GM10248 (cell line): ENCODE measurements around the gene MVP.

Experiments
- CTCF ChIA-PET: fragments of 300-600 bp; sonication (Branson Sonifier 250); formaldehyde crosslinking; extraction: SDS; loops from one replicate; lab custom pipeline; 2021; ENCODE audit warnings: antibody characterized with exemption; lab: Yijun Ruan, JAX
- POLR2A ChIA-PET: fragments of 350-650 bp; sonication (Branson Sonifier 250); formaldehyde crosslinking; extraction: SDS; loops from one replicate; lab custom pipeline; 2020; ENCODE audit warnings: antibody characterized with exemption; lab: Yijun Ruan, JAX
- DNase-seq: peaks from one replicate; pipeline ENCODE4 v3.0.0; 2012; ENCODE audit errors: extremely low spot score
- TF ChIP-seq, protein P1 (sequence below): IDR thresholded peaks from 2 replicates; pipeline ENCODE4 v1.5.1; 2012; ENCODE audit warnings: mild to moderate bottlenecking, low read depth; ENCODE audit errors: extremely low read depth, missing control alignments, control extremely low read depth

The MVP gene

DNA sequence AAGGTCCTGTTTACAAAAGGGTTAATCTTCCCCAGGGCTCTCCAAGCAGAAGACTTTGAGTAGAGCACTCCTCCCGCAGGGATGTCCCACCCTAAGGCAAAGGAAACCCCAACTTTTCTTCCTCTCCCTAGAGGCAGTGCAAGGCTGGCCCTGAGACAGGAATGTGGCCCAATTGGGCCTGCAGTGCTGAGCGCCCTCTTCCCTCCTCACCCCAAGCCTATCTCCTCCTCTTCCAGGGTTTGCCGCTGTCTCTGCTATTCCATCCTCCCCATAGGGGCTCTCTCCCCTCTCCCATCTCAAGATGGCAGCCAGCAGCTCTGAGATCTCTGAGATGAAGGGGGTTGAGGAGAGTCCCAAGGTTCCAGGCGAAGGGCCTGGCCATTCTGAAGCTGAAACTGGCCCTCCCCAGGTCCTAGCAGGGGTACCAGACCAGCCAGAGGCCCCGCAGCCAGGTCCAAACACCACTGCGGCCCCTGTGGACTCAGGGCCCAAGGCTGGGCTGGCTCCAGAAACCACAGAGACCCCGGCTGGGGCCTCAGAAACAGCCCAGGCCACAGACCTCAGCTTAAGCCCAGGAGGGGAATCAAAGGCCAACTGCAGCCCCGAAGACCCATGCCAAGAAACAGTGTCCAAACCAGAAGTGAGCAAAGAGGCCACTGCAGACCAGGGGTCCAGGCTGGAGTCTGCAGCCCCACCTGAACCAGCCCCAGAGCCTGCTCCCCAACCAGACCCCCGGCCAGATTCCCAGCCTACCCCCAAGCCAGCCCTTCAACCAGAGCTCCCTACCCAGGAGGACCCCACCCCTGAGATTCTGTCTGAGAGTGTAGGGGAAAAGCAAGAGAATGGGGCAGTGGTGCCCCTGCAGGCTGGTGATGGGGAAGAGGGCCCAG is 7.3 kb upstream of the MVP start:
- TF ChIP-seq, protein P1, sequence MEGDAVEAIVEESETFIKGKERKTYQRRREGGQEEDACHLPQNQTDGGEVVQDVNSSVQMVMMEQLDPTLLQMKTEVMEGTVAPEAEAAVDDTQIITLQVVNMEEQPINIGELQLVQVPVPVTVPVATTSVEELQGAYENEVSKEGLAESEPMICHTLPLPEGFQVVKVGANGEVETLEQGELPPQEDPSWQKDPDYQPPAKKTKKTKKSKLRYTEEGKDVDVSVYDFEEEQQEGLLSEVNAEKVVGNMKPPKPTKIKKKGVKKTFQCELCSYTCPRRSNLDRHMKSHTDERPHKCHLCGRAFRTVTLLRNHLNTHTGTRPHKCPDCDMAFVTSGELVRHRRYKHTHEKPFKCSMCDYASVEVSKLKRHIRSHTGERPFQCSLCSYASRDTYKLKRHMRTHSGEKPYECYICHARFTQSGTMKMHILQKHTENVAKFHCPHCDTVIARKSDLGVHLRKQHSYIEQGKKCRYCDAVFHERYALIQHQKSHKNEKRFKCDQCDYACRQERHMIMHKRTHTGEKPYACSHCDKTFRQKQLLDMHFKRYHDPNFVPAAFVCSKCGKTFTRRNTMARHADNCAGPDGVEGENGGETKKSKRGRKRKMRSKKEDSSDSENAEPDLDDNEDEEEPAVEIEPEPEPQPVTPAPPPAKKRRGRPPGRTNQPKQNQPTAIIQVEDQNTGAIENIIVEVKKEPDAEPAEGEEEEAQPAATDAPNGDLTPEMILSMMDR: no peak
- DNase-seq: no peak
- ChIA-PET POLR2A (interaction anchor here (0.6 kb wide), 2 partner anchors 12 to 34 kb away, joined by 3 to 6 read pairs; no protein-coding TSS in a partner anchor), CTCF (interaction anchor here (1.0 to 1.7 kb wide), 3 partner anchors 23 to 35 kb away, joined by 3 to 4 read pairs (median 4); partner anchors contain the start of gene KIF22)

DNA sequence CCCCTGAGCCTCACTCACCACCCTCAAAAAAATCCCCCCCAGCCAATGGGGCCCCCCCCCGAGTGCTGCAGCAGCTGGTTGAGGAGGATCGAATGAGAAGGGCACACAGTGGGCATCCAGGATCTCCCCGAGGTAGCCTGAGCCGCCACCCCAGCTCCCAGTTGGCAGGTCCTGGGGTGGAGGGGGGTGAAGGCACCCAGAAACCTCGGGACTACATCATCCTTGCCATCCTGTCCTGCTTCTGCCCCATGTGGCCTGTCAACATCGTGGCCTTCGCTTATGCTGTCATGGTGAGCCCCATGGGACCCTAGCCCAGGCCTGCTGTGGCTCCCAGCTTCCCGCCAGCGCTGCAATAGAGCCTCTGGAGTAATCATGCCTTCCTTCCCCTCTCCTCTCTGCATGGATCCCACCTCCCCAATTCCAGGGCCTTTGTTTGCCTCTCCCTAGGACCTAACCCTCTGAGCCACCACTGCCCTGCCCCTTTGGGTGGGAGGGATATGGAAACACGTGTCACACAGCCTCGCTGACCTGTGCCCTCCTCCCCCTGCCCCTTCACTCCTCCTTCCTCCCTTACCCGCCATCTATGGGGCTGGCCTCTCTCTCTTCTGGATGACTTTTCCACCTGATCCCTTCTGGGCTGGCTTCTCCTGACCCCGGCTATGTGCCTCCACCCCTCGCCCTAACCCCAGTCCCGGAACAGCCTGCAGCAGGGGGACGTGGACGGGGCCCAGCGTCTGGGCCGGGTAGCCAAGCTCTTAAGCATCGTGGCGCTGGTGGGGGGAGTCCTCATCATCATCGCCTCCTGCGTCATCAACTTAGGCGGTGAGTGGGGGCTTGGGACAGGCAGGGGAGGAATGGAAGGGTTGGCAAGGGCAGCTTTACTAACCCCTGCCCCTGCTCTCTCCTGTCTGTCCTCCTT is 6.4 kb upstream of the MVP start:
- TF ChIP-seq, protein P1: no peak
- CTCF ChIA-PET: interaction anchor here (1.7 kb wide), 1 partner anchor 24 kb away, joined by 4 read pairs; the partner anchor contains the start of gene KIF22
- DNase-seq: no peak
- POLR2A ChIA-PET: interaction anchor here (0.6 kb wide), 2 partner anchors 13 to 35 kb away, joined by 3 to 6 read pairs; no protein-coding TSS in a partner anchor

DNA sequence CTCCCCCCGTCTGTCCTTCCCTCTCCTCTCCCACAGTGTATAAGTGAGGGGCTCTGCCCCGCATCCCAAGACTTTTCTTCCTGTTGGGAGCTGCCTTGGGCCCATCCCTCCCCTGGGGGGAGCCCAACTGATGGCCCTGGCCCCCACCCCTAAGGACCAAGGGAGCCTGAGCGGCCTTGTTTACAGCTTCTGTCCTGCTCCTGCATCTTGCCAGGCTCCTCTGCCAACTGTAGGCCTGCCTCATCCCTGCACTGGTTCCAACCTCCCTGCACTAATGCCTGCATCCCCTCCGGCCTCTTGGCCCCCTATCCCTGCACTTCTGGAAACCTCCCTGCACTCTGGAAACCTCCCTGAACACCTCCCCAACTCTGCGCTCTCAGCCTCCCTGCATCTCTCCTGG is 5.7 kb upstream of the MVP start:
- DNase-seq: no peak
- CTCF ChIA-PET: interaction anchor here (1.7 kb wide), 1 partner anchor 25 kb away, joined by 4 read pairs; the partner anchor contains the start of gene KIF22
- TF ChIP-seq, protein P1: no peak
- POLR2A ChIA-PET: no interaction called here

GRCh38 chr16:29815032-29815721 is 5.1 kb upstream of the MVP start:
- TF ChIP-seq, protein P1: no peak
- ChIA-PET CTCF (interaction anchor here (0.6 to 3.9 kb wide), 18 partner anchors 8 to 173 kb away, joined by 3 to 39 read pairs (median 4); partner anchors contain the start of gene MAZ), POLR2A (interaction anchor here (1.7 kb wide), 1 partner anchor 8 kb away, joined by 8 read pairs; no protein-coding TSS in a partner anchor)
- no peak for DNase-seq

DNA sequence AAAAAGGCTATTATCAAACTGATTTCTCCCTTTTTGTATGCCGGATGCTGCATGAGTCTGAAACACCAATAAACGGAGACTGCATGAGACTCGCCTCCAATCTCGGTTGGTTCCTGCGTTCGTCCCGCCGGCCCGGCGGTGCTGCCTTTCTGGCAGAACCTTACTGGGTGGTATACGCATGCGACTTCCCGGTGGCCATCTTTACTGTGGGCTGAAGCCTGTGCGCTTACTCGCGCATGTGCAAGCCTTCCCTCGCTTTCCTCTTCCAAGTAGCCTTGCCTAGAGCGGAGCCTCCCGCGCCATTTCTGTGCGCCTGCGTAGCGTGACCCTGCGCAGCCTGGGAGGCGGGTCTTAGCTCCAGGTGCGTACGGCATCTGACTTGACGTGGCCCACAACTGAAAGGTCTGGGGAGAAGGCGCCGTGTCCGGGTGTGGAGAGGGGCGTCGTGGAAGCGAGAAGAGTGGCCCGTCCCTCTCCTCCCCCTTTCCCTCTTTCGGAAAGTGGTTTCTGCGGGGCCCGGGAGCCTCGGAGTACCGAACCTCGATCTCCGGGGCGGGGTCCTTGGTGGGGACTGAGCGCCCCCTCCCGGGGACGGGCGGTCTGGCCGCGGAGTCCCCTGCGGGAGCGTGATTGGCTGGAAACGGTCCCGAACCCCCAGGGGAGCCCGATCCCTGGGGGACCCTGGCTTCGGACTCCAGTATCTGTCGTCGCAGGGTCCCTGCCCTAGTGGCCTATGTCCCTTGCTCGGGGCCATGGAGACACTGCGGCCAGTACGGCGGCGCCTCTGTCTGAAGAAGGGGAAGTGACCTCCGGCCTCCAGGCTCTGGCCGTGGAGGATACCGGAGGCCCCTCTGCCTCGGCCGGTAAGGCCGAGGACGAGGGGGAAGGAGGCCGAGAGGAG is 4.2 kb upstream of the MVP start, which contains the start of gene PAGR1:
PAGR1 (plus strand) TSS at position 360 of the 901 bp plus-strand sequence; CDS start at position 734, 374 bp downstream.
- TF ChIP-seq, protein P1: peak; percentile 97

More for the DNA sequence above, 4.2 kb upstream of the MVP start, which contains the start of gene PAGR1:
- DNase-seq: peak; percentile 96
- CTCF ChIA-PET: interaction anchor here (0.6 to 3.9 kb wide), 22 partner anchors 8 to 177 kb away, joined by 3 to 39 read pairs (median 4); partner anchors contain the start of gene MAZ
- POLR2A ChIA-PET: interaction anchor here (0.5 to 1.7 kb wide), 6 partner anchors 9 to 274 kb away, joined by 3 to 8 read pairs (median 4); partner anchors contain the start of gene TAOK2
